Progenitor cell of endocrine pancreas (in vitro differentiated cells): ENCODE results near the gene CAMKK2. TPM values are rescaled to one million over a fixed set of nuclear protein-coding genes. Genes with fewer than 3 reads are reported as not detected.

Source experiments
- DNase-seq: peaks from one replicate; pipeline ENCODE4 v3.0.0; 2021; ENCODE audit warnings: low spot score; ENCODE audit not compliant: unreplicated experiment
- H3K27ac Mint-ChIP-seq: 2 replicates; pipeline ENCODE4 v1.8.0; 2021; ENCODE audit warnings: mild to moderate bottlenecking, moderate library complexity, mixed read lengths
- H3K27me3 Mint-ChIP-seq: 2 replicates; pipeline ENCODE4 v1.8.0; 2021; ENCODE audit warnings: mixed read lengths
- H3K36me3 Mint-ChIP-seq: 2 replicates; pipeline ENCODE4 v1.8.0; 2022; ENCODE audit warnings: mixed read lengths; ENCODE audit not compliant: insufficient read depth
- H3K4me1 Mint-ChIP-seq: 2 replicates; pipeline ENCODE4 v1.8.0; 2021; ENCODE audit warnings: low read depth, mixed read lengths
- H3K4me3 Mint-ChIP-seq: 2 replicates; pipeline ENCODE4 v1.8.0; 2021; ENCODE audit warnings: low read depth, mild to moderate bottlenecking, moderate library complexity, mixed read lengths
- H3K9me3 Mint-ChIP-seq: 2 replicates; pipeline ENCODE4 v1.8.0; 2021; ENCODE audit warnings: low read depth, mixed read lengths
- total RNA-seq: library from RNA; stranded (reverse); gene quantifications from 2 replicates; pipeline ENCODE4 v1.2.1, GENCODE V29; 2021
- TF ChIP-seq, protein P1 (sequence below): fragments of 200-600 bp; sonication (generic); IDR thresholded peaks from one replicate; pipeline ENCODE4 v1.5.0; 2021; ENCODE audit warnings: antibody characterized with exemption, mild to moderate bottlenecking; ENCODE audit not compliant: unreplicated experiment

CAMKK2 gene
- total RNA-seq, 1 donor from 2014 or later = 44.2 TPM

DNA sequence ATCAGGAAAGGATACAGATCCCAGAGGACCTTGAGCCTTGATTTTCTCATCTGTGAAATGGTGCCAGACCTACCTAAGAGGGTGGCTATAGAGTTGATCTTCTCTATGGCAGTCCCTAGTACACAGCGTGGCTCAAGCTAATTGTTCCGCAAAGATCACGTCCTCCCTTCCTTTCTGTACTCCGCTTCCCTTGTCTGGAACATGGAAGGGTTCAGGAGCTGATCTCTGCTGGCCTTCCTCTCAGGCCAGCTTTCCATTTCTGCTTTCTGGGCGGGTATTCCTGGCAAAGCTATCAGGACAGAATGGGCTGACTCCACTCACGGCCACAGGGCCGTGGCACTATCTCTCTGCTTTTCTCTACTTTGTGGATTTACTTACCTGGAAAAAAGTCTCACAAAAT is 6.5 kb downstream of the CAMKK2 start:
- Mint-ChIP-seq H3K27ac (no peak overlapping the region), H3K4me3 (no peak overlapping the region), H3K36me3 (peaks cover 9% of the 10 kb centered on the region), H3K9me3 (no peaks in the 10 kb centered on the region), H3K27me3 (no peaks in the 10 kb centered on the region), H3K4me1 (peaks cover 1% of the 10 kb centered on the region)
- no peak for DNase-seq
- TF ChIP-seq, protein P1, sequence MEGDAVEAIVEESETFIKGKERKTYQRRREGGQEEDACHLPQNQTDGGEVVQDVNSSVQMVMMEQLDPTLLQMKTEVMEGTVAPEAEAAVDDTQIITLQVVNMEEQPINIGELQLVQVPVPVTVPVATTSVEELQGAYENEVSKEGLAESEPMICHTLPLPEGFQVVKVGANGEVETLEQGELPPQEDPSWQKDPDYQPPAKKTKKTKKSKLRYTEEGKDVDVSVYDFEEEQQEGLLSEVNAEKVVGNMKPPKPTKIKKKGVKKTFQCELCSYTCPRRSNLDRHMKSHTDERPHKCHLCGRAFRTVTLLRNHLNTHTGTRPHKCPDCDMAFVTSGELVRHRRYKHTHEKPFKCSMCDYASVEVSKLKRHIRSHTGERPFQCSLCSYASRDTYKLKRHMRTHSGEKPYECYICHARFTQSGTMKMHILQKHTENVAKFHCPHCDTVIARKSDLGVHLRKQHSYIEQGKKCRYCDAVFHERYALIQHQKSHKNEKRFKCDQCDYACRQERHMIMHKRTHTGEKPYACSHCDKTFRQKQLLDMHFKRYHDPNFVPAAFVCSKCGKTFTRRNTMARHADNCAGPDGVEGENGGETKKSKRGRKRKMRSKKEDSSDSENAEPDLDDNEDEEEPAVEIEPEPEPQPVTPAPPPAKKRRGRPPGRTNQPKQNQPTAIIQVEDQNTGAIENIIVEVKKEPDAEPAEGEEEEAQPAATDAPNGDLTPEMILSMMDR = no peak

DNA sequence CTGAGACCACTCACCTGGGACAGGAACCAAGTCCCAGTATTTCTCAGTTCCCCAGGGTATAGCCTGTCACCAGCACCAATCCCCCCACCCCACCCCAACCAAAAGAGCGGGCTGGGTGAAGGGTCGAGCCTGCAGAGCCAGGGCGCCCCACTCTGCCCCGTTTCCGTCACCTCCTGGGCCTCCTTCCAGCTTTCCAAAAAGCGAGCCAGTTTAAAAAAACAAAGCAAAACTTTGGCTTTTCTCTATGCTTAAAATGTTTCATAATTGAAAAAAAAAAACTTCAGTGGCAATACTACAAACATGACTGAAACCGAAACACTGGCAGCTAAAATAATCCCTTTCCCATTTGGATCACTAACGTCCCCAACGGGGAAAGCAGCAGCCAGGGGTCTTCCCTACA is 7.5 kb downstream of the CAMKK2 start:
- no peaks in the 10 kb centered on the region for H3K9me3 Mint-ChIP-seq
- H3K36me3 Mint-ChIP-seq = peaks cover 9% of the 10 kb centered on the region
- no peaks in the 10 kb centered on the region for H3K27me3 Mint-ChIP-seq
- TF ChIP-seq, protein P1 = no peak
- no peak overlapping the region for H3K27ac Mint-ChIP-seq
- H3K4me1 Mint-ChIP-seq = peaks cover 1% of the 10 kb centered on the region
- no peak overlapping the region for H3K4me3 Mint-ChIP-seq
- DNase-seq = no peak

DNA sequence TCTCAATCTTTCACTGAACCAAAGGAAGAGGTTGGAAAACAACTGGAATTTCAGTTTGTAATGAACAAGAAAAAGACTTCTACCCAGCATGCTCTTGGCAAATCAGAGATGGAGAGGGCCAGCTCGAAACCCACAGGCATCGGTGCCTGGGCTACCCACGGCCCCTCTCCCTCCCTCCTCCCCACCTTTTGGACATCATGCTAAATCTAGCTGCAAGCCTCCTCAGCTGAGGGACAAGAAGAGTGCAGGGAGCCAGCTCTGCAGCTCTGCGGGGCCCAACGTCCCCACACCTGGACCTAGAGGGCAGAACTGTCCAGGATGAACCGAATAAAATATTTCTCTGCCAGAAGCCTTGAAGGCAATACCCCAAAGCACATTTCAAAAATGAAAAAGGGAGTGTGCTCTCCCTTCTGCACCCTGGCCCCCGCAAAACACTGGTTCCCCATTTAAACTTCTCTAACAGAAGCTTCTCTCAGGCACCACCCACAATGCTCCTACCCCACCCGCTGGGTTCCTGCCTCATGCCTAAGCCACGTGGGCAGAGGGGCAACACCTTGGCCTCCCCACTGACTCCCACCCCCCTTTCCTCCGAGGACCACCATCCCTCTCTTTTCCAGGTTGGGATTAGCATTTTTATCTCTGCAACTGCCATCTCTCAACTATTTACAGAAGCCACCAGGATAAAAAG is 8.2 kb downstream of the CAMKK2 start:
- Mint-ChIP-seq H3K36me3 (peaks cover 11% of the 10 kb centered on the region), H3K27ac (no peak overlapping the region), H3K4me1 (peaks cover 1% of the 10 kb centered on the region), H3K27me3 (no peaks in the 10 kb centered on the region), H3K9me3 (no peaks in the 10 kb centered on the region), H3K4me3 (no peak overlapping the region)
- DNase-seq = no peak
- TF ChIP-seq, protein P1 = no peak

DNA sequence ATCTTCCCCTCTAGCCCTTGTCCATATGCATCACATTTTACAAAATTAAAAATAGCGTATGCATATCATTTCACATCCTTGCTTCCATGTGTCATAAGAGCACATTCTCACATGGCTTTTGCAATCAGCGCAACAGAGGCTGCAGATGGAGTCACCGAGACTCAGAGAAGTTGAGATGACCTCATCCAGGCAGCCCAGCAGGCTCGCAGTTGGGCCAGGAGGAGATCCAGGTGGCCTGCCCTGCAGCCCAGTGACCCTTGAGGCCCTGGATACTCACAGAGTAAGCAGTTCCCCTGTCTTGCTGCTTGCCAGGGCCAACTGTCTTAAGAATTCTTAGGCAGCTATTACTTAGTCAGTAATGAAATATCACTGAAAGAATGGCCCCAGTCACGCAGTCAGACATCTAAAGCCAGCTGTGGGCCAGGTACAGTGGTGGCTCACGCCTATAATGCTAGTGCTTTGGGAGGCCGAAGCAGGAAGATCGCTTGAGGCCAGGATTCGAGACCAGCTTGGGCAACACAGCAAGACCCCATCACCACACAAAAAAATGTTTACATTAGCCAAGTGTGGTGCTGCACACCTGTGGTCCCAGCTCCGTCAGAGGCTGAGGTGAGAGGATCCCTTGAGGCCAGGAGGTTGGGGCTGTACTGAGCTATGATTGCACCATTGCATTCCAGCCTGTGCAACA is 9.1 kb downstream of the CAMKK2 start:
- H3K27ac Mint-ChIP-seq = no peak overlapping the region
- peaks cover 1% of the 10 kb centered on the region for H3K4me1 Mint-ChIP-seq
- no peak for DNase-seq
- H3K9me3 Mint-ChIP-seq = no peaks in the 10 kb centered on the region
- H3K4me3 Mint-ChIP-seq = no peak overlapping the region
- peaks cover 10% of the 10 kb centered on the region for H3K36me3 Mint-ChIP-seq
- no peaks in the 10 kb centered on the region for H3K27me3 Mint-ChIP-seq
- TF ChIP-seq, protein P1 = no peak

DNA sequence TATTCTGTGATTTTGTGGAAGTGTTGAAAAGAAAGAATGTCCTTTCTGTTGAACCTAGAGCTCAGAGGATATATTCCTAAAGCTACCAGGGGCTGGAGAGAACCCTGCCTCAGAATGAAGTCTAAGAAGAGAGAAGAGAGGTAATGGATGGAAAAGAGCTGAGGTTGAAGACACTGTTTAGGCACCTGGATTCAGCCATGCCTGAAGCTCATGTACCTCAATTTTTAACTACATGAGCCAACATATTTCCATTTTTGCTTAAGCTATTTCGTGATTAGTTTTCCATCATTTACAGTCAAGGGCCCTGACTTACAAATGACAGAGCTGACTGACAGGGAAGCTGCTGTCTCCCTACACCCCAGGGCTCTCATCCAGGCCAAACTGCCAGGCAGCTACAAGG is 10.7 kb downstream of the CAMKK2 start:
- Mint-ChIP-seq H3K27ac (no peak overlapping the region), H3K4me3 (no peak overlapping the region), H3K27me3 (no peaks in the 10 kb centered on the region), H3K9me3 (no peaks in the 10 kb centered on the region), H3K36me3 (peaks cover 7% of the 10 kb centered on the region), H3K4me1 (peaks cover 1% of the 10 kb centered on the region)
- no peak for DNase-seq
- TF ChIP-seq, protein P1 = no peak
